Cardiac muscle cell (in vitro differentiated cells and primary cell): ENCODE data around the gene RPTN. TPM values are rescaled to one million over a fixed set of nuclear protein-coding genes. Genes with fewer than 3 reads are reported as not detected.

Source experiments
- DNase-seq, 2 donors: peaks; one replicate each; pipeline versions ENCODE4 v3.0.0 to v3.0.0-alpha.2; 2010 to 2017; ENCODE audit warnings: low read depth in 1 of 2, low spot score in 1 of 2
- H3K27ac ChIP-seq: fragments of 200-600 bp; sonication (generic); 2 replicates; pipeline ENCODE4 v1.5.1; 2016
- H3K27me3 ChIP-seq: fragments of 200-600 bp; sonication (generic); 2 replicates; pipeline ENCODE4 v1.6.0; 2016; ENCODE audit warnings: control low read depth
- H3K36me3 ChIP-seq: fragments of 200-600 bp; sonication (generic); 2 replicates; pipeline ENCODE4 v1.5.1; 2016; ENCODE audit warnings: control low read depth
- H3K4me1 ChIP-seq: fragments of 200-600 bp; sonication (generic); 2 replicates; pipeline ENCODE4 v1.8.1; 2017; ENCODE audit warnings: low read depth, mild to moderate bottlenecking, mixed run types
- H3K4me3 ChIP-seq: fragments of 200-600 bp; sonication (generic); 2 replicates; pipeline ENCODE4 v1.5.1; 2016; ENCODE audit warnings: mild to moderate bottlenecking
- H3K9me3 ChIP-seq: fragments of 200-600 bp; sonication (generic); 2 replicates; pipeline ENCODE4 v1.5.1; 2017; ENCODE audit warnings: low read depth, mild to moderate bottlenecking, control low read depth
- polyA plus RNA-seq: library from polyadenylated mRNA; unstranded; fragments of >200 nt; fragmentation: Nextera tagmentation; extraction: Ambion mirVana; gene quantifications from 2 replicates; pipeline ENCODE4 v1.2.1, GENCODE V29; 2016
- total RNA-seq: library from RNA; depleted of rRNA; stranded (reverse); fragments of >200 nt; gene quantifications from 2 replicates; pipeline ENCODE4 v1.2.3, GENCODE V29; 2016
- TF ChIP-seq, protein P1 (sequence below): IDR thresholded peaks from 2 replicates; pipeline ENCODE4 v1.5.1; 2012; ENCODE audit warnings: low read depth, mild to moderate bottlenecking, low read length

Gene RPTN
- total and polyA plus RNA-seq, 2 experiments from 2014 or later = not detected

DNA sequence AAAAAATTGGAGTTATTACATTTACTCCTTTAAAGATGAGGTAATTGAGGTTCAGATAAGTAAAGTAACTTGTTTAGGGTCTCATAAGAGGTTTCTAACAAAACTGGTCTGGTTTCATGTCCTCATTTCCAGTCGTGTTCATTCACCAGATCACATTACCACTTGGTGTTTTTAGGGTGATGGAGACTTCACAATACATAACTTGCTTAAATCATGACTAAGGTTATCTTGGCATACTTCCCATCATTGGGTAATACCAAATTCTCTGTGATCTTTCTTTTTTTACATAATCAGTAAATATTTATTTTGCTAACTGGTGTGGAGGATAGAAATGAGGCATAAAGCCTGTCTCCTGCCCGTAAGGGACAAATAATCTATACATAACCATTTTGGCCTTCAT lies 31.6 kb upstream of the RPTN start:
- Histone ChIP-seq H3K27ac (no peak overlapping the region), H3K4me1 (no peaks in the 10 kb centered on the region), H3K4me3 (no peak overlapping the region), H3K27me3 (no peaks in the 10 kb centered on the region), H3K36me3 (no peaks in the 10 kb centered on the region), H3K9me3 (no peaks in the 10 kb centered on the region)
- DNase-seq = peak in 1 of 2 donors; percentile 65
- TF ChIP-seq, protein P1, sequence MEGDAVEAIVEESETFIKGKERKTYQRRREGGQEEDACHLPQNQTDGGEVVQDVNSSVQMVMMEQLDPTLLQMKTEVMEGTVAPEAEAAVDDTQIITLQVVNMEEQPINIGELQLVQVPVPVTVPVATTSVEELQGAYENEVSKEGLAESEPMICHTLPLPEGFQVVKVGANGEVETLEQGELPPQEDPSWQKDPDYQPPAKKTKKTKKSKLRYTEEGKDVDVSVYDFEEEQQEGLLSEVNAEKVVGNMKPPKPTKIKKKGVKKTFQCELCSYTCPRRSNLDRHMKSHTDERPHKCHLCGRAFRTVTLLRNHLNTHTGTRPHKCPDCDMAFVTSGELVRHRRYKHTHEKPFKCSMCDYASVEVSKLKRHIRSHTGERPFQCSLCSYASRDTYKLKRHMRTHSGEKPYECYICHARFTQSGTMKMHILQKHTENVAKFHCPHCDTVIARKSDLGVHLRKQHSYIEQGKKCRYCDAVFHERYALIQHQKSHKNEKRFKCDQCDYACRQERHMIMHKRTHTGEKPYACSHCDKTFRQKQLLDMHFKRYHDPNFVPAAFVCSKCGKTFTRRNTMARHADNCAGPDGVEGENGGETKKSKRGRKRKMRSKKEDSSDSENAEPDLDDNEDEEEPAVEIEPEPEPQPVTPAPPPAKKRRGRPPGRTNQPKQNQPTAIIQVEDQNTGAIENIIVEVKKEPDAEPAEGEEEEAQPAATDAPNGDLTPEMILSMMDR = no peak

DNA sequence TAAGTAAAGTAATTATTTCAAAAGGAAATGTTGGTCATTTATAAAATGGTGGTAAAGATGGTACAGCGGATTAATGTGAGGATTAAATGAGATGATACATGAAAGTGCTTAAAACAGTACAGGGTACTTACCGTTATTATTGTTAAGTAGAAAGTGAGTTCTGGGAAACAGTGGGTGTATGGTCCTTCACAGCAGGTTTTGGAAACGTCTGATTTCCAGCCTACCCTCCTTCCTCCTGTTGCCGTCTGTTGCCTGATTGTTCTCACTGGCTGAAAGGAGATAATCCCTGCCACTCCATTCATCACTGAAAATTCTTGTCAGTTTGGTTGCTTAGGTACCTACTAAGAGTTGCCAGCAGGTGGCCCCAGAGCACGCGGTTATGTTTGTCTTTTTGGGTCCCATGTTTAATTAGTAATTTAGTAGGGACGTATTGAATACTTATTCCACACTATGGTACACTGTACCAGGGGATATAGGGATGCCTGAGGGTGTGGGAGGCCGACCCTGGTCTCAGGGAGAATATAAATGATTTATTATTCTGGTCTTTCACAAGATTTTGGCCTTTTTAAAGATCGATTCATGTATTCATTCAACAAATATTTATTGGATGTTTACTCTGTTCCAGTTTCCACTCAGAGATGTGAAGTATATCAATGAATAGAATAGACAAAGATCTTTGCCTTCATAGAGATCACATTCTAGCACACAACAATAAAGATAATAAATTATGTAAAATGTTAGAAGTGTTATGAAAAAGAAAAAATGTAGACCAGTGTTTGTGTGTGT lies 30.8 kb upstream of the RPTN start:
- Histone ChIP-seq H3K27ac (no peak overlapping the region), H3K36me3 (no peaks in the 10 kb centered on the region), H3K27me3 (no peaks in the 10 kb centered on the region), H3K4me3 (no peak overlapping the region), H3K9me3 (no peaks in the 10 kb centered on the region), H3K4me1 (no peaks in the 10 kb centered on the region)
- peak in 1 of 2 donors; percentile 74 for DNase-seq
- TF ChIP-seq, protein P1 = peak; percentile 78

DNA sequence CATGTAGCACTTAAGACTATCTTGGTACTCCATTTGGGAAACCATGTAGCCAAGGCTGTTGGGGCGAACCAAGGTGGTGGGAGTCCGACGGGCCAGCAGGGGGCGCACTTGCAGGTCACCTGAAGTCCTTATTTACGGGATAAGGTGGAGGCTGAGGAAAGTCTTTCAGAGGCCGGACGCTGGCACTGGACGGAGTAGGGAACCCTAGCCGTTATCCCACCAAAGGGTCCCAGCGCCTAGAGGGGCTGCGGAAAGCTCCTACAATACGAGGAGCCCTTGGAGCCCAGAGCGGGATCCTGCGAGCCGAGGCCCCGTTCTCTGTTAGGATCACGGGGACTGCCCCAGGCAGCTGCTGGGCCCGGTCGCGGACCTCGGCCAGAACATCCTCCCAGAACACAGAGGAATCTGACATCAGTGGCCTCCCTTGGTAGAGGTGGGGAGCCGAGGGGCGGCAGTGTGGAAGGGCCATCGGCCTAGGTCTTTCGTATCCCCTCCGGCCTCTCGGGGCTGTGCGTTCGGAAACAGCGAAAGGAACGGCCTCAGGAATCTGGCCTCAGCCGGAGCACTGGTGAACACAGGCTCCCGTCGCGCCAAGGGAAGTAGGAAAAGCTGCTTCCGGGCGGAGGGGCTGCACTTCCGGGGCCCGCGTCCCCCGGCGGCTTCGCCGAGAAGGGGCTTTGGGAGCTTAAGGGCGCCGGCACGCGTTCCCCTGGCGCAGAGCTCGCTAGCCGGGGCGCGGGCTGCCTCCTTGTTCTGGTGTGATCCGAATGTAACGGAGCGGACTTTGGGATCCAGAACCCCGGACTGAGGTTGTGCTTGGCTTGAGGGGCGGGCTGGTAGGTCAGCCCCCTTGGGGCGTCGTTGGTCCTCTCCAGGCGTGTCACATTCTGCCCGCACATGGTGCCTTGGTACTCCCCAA lies 29.9 kb upstream of the RPTN start:
- peak in 1 of 2 donors; percentile 86 for DNase-seq
- TF ChIP-seq, protein P1 = peak; percentile 91
- no peaks in the 10 kb centered on the region for H3K9me3 ChIP-seq
- H3K4me1 ChIP-seq = no peaks in the 10 kb centered on the region
- H3K36me3 ChIP-seq = no peaks in the 10 kb centered on the region
- H3K27me3 ChIP-seq = no peaks in the 10 kb centered on the region
- H3K4me3 ChIP-seq = no peak overlapping the region
- no peak overlapping the region for H3K27ac ChIP-seq

DNA sequence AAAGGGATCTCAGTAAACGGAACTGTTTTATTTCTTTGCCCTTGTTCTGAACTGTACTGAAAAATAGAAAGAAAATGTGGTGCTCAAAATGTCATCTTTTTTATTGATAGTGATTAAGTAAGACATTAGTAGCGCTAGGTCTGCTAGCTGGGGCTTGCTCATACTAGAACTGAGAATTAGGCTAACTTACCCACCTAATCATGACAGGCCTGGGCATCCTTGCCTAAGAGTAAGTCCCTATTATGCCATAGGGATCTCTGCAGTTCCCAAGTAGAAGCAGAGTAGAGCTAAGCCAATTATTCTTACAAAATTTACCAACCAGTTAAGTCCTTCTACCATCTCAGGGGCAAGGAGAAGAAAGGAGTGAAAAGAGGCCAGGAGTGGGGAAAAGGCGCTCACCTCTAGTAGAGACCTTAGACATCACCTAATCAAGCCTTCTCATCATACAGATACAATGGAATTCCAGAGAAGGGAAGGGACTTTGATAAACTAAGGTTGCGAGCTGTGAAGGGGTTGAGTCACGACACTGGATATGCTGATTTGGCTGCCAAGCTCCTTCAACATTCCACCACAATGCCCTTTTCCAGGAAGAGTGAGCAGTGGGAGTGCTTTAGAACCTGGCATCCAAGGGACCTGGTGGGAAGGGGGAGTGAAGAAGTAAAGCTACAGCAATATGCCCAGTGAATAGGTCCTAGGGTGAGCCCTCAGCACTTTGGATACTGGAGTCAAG lies 27.7 kb upstream of the RPTN start:
- TF ChIP-seq, protein P1 = no peak
- H3K27ac ChIP-seq = no peak overlapping the region
- H3K4me3 ChIP-seq = no peak overlapping the region
- no peaks in the 10 kb centered on the region for H3K9me3 ChIP-seq
- H3K4me1 ChIP-seq = no peaks in the 10 kb centered on the region
- no peaks in the 10 kb centered on the region for H3K27me3 ChIP-seq
- DNase-seq = no peak
- no peaks in the 10 kb centered on the region for H3K36me3 ChIP-seq
